HEK293T (cell line): Measurements from ENCODE around the gene KCNIP1.

Experiments used
- CTCF ChIA-PET: fragments of 350-600 bp; formaldehyde crosslinking; extraction: SDS; loops from one replicate; lab custom pipeline; 2021; ENCODE audit warnings: antibody characterized with exemption, inconsistent platforms; lab: Yijun Ruan, JAX
- POLR2A ChIA-PET: fragments of 350-600 bp; formaldehyde crosslinking; extraction: SDS; loops from one replicate; lab custom pipeline; 2020; ENCODE audit warnings: antibody characterized with exemption, inconsistent platforms; lab: Yijun Ruan, JAX
- DNase-seq: peaks from one replicate; pipeline ENCODE4 v3.0.0; 2012; ENCODE audit warnings: mixed read lengths; ENCODE audit errors: extremely low spot score
- ARNT ChIP-seq: fragments of 450-650 bp; IDR thresholded peaks from 2 replicates; pipeline ENCODE4 v1.6.1; 2017; ENCODE audit warnings: mild to moderate bottlenecking
- BHLHE40 ChIP-seq: fragments of 450-650 bp; IDR thresholded peaks from 2 replicates; pipeline ENCODE4 v1.6.1; 2016; ENCODE audit warnings: mild to moderate bottlenecking, moderate library complexity, borderline replicate concordance
- CTBP1 ChIP-seq: fragments of 450-650 bp; IDR thresholded peaks from 2 replicates; pipeline ENCODE4 v1.6.1; 2016; ENCODE audit warnings: borderline replicate concordance
- ELF4 ChIP-seq: fragments of 450-650 bp; IDR thresholded peaks from 2 replicates; pipeline ENCODE4 v1.6.1; 2017; ENCODE audit warnings: antibody characterized with exemption
- FOXA1 ChIP-seq: fragments of 450-650 bp; IDR thresholded peaks from 2 replicates; pipeline ENCODE4 v1.6.1; 2016; ENCODE audit warnings: mild to moderate bottlenecking
- FOXK2 ChIP-seq: fragments of 450-650 bp; IDR thresholded peaks from 2 replicates; pipeline ENCODE4 v1.6.1; 2016; ENCODE audit warnings: mild to moderate bottlenecking
- FOXM1 ChIP-seq: fragments of 450-650 bp; IDR thresholded peaks from 2 replicates; pipeline ENCODE4 v1.6.1; 2017; ENCODE audit warnings: mild to moderate bottlenecking, borderline replicate concordance
- HDGF ChIP-seq: fragments of 450-650 bp; IDR thresholded peaks from 2 replicates; pipeline ENCODE4 v1.6.1; 2017; ENCODE audit warnings: antibody characterized with exemption, borderline replicate concordance
- L3MBTL2 ChIP-seq: fragments of 450-650 bp; conservative IDR thresholded peaks from 2 replicates; pipeline ENCODE4 v1.6.1; 2016; ENCODE audit warnings: mild to moderate bottlenecking
- LEF1 ChIP-seq: fragments of 450-650 bp; IDR thresholded peaks from 2 replicates; pipeline ENCODE4 v1.6.1; 2017; ENCODE audit warnings: mild to moderate bottlenecking, borderline replicate concordance
- NFRKB ChIP-seq: fragments of 450-650 bp; IDR thresholded peaks from 2 replicates; pipeline ENCODE4 v1.6.1; 2016; ENCODE audit warnings: mild to moderate bottlenecking, moderate library complexity
- SP1 ChIP-seq: fragments of 450-650 bp; IDR thresholded peaks from 2 replicates; pipeline ENCODE4 v1.6.1; 2017
- SUZ12 ChIP-seq: fragments of 450-650 bp; IDR thresholded peaks from 2 replicates; pipeline ENCODE4 v1.6.1; 2016; ENCODE audit warnings: mild to moderate bottlenecking
- TARDBP ChIP-seq: fragments of 450-650 bp; IDR thresholded peaks from 2 replicates; pipeline ENCODE4 v1.6.1; 2016
- ZNF384 ChIP-seq: fragments of 450-650 bp; IDR thresholded peaks from 2 replicates; pipeline ENCODE4 v1.6.1; 2016
- TF ChIP-seq, protein P1 (sequence below): fragments of 450-650 bp; IDR thresholded peaks from 2 replicates; pipeline ENCODE4 v1.6.1; 2016

The KCNIP1 gene

DNA sequence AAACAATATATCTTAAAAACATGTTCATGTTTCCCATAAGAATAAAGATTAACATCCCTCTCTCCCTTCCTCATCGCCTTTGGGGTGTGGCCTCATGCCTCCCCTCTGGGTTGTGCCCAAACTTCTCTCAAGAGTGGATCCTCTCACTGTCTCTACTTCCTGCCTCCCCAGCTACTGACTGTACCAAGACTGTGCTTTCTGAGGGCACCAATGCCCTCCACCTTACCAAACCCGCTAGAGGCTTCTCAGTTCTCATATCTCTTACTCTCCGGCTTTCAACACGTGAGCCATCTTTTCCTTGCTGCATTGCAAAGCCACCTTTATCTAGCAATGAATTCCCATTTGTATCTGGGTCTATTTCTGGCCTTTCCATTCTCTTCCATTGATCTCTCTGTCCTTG is 34.4 kb upstream of the KCNIP1 start:
- no peak for DNase-seq
- ChIA-PET CTCF (interaction anchor here (0.6 kb wide), 2 partner anchors 131 to 152 kb away, joined by 3 to 4 read pairs; no protein-coding TSS in a partner anchor), POLR2A (no interaction called here)
- no peak for TF ChIP-seq LEF1
- TF ChIP-seq, protein P1, sequence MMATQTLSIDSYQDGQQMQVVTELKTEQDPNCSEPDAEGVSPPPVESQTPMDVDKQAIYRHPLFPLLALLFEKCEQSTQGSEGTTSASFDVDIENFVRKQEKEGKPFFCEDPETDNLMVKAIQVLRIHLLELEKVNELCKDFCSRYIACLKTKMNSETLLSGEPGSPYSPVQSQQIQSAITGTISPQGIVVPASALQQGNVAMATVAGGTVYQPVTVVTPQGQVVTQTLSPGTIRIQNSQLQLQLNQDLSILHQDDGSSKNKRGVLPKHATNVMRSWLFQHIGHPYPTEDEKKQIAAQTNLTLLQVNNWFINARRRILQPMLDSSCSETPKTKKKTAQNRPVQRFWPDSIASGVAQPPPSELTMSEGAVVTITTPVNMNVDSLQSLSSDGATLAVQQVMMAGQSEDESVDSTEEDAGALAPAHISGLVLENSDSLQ: no peak
- TF ChIP-seq SUZ12: no peak
- no peak for TF ChIP-seq NFRKB
- TF ChIP-seq ARNT: no peak
- TF ChIP-seq TARDBP: no peak
- no peak for TF ChIP-seq FOXK2
- no peak for TF ChIP-seq FOXA1
- no peak for TF ChIP-seq CTBP1
- TF ChIP-seq FOXM1: no peak
- no peak for TF ChIP-seq L3MBTL2

DNA sequence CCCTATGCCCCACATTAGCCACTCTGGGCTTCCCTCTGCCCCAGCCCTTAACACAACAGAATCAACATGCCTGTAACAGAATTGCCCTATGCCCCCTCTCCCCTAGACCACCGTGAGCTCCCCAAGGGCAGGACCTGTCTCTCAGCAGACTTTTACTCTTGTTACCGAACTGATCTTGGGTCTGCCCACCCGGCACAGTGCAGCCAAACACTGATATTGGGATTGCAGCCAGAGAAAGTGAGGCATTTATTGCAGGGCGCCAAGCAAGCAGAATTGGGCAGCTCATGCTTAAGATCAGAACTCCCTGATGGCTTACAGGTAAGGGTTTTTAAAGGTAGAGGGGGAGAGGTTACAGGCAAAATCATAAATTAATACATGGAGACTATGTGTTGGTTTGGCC is 33.5 kb upstream of the KCNIP1 start:
- no peak for DNase-seq
- ChIA-PET POLR2A (no interaction called here), CTCF (no interaction called here)
- TF ChIP-seq CTBP1 (no peak), SP1 (no peak), FOXM1 (no peak), BHLHE40 (no peak), FOXA1 (no peak), ELF4 (no peak), FOXK2 (no peak), NFRKB (no peak), ARNT (no peak), HDGF (no peak), L3MBTL2 (no peak), ZNF384 (no peak)

DNA sequence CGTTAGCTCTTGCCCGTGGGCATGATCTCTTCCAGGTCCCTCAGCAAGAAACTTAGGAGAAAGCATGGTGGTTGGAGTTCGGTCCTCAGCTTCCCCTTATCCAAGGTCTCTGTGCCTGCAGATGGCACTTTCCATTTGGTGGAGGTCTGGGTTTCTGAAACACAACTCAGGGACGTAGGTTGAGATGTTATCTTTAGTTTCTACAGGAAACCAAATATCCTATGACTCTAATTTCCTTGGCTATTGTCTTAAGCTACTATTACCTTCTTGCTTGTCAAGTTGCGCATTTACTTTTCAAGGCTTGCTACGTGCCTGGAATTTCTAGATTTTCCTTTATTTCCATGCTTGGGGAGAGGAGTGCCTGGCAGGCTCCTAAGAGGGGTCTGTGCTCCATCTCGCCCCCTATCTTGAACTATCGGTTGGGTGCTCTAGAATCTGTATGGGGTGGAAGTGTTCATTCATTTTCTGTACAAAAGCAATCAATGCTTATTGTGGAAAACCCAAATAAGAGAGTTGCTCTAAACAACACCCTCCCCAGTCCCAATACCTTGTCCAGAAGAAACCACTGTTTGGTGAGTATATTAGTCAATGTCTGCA is 32.9 kb upstream of the KCNIP1 start:
- ChIA-PET POLR2A (no interaction called here), CTCF (no interaction called here)
- DNase-seq: no peak
- TF ChIP-seq TARDBP: no peak
- TF ChIP-seq FOXA1: no peak
- no peak for TF ChIP-seq SP1
- no peak for TF ChIP-seq ARNT
- no peak for TF ChIP-seq CTBP1

DNA sequence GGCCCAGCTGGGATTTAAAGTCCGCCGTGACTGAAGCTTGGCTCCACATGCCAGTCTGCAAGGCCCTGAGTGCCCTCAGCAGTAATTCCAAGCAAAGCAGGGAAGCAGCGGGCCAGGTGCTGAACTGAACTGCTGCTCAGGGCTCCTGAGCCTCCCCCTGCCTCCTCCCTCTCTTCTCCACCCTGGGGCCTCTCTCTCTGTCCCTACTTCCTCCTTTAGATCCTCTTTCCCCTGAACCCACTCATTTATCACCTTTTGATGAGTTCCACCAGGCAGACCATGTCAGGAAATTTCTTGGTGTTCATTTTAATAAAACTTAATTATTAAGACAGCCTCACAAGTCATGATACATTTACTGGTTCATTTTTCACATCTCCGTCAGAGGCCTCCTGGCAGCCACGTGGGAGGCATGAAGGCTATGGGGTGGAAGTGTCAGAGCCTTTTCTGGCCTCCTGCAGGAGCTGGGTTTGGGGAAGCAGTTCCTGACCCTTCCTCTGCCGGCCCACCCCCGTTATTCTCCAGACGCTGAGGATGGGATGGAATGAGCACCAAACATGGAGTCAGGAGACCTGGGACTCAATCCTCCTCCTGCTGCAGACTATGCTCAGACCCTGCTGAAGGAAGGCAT is 32.2 kb upstream of the KCNIP1 start:
- TF ChIP-seq NFRKB (no peak), LEF1 (no peak), SUZ12 (no peak), BHLHE40 (no peak), FOXM1 (no peak), FOXA1 (no peak), TARDBP (no peak), L3MBTL2 (no peak), ZNF384 (no peak), FOXK2 (no peak), ELF4 (no peak), SP1 (no peak), ARNT (no peak), HDGF (no peak), CTBP1 (no peak)
- TF ChIP-seq, protein P1: no peak
- CTCF ChIA-PET: no interaction called here
- DNase-seq: no peak
- POLR2A ChIA-PET: no interaction called here

DNA sequence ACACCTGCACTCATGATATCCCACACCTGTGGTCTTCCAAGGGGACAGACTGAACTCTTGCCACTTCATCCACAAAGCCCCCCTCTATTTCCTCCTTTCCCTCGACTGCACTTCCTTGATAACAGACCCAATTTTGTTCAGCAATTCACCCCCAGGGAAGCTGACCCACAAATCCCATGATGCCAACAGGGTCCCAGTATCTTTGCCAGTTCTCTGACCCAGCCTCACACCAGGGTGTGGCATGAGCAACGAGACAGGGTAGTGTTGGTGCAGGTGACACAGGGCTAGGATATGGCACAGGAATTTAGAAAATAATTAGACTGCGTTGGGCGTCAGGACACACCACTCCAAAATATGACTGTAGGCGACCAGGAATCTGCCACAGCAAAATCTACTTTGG is 30.2 kb upstream of the KCNIP1 start:
- TF ChIP-seq LEF1 (no peak), ZNF384 (no peak), L3MBTL2 (no peak), ELF4 (no peak), SUZ12 (no peak), HDGF (no peak), FOXM1 (no peak), BHLHE40 (no peak), TARDBP (no peak), SP1 (no peak), ARNT (no peak), FOXK2 (no peak)
- ChIA-PET POLR2A (interaction anchor here (1.5 kb wide), 1 partner anchor 9 kb away, joined by 3 read pairs; no protein-coding TSS in a partner anchor), CTCF (no interaction called here)
- DNase-seq: no peak

DNA sequence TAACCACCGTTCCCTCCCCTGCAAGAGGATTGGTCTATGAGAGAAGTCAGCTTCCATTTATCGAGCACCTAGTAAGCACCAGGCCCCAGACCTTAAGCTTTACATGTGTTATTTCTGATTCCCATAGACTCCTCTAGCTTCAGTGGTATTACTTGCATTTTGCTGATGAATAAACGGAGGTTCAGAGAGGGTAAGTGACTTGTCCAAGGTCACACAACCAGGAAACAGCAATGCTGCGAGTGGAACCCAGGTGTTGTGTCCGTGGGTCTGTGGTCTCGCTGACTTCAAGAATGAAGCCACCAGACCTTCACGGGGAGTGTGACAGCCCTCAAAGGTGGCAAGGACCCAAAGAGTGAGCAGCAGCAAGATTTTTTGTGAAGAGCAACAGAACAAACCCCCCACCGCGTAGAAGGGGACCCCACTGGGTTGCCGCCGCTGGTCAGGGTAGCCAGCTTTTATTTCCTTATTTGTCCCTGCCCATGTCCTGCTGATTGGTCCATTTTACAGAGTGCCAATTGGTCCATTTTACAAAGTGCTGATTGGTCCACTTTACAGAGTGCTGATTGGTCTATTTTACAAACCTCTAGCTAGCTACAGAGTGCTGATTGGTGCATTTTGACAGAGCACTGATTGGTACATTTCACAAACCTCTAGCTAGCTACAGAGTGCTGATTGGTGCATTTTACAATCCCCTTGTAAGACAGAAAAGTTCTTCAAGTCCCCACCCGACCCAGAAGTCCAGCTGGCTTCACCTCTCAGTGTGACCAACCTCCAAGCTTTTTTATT is 29.1 kb upstream of the KCNIP1 start:
- CTCF ChIA-PET: no interaction called here
- TF ChIP-seq LEF1: no peak
- TF ChIP-seq CTBP1: no peak
- TF ChIP-seq NFRKB: no peak
- TF ChIP-seq FOXK2: no peak
- TF ChIP-seq BHLHE40: no peak
- TF ChIP-seq ZNF384: no peak
- no peak for TF ChIP-seq FOXA1
- no peak for TF ChIP-seq SUZ12
- no peak for TF ChIP-seq SP1
- no peak for TF ChIP-seq ARNT
- POLR2A ChIA-PET: no interaction called here
- DNase-seq: no peak
